ENCODE results near the gene FHIT.

DNA sequence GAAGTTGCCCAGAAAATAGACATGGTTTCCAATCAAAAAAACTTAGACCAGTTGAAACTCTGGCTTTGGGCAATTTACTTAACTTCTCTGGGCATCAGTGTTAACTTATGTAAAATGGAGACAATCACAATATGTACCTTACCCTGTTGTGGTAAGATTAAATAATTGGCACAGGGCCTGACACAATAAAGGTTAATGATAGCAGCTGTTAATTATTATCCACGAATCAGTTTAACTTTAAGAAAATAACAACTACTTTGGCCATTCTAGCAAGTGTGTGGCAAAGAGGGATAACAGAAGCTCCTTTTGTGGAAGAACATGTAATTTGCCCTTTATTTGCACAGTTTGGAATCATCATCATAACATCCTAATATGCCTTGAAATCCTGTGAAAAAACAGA, 787.6 kb downstream of the FHIT start:
- no peak for TF ChIP-seq CTCF (conservative IDR thresholded peaks at IDR 0.05; ENCODE audit: low read depth, low read length)
- no peak for TF ChIP-seq SMC3 (IDR thresholded peaks at IDR 0.05; ENCODE audit: low read depth, low read length)
- no peak for TF ChIP-seq MAZ (IDR thresholded peaks at IDR 0.05; ENCODE audit: borderline replicate concordance, low read depth, low read length)
- TF ChIP-seq POLR2A (IDR thresholded peaks at IDR 0.05; ENCODE audit: low read depth, low read length), result no peak
- TF ChIP-seq RAD21 (IDR thresholded peaks at IDR 0.05; ENCODE audit: low read length), result no peak
- no peak for TF ChIP-seq CHD1 (IDR thresholded peaks at IDR 0.05; ENCODE audit: low read depth, low read length)
- TF ChIP-seq USF2 (IDR thresholded peaks at IDR 0.05; ENCODE audit: low read depth, low read length), result no peak
- no peak for TF ChIP-seq MAFK (IDR thresholded peaks at IDR 0.05; ENCODE audit: low read depth, low read length)
